ENCODE data around the gene ZNF467.

Gene ZNF467

DNA sequence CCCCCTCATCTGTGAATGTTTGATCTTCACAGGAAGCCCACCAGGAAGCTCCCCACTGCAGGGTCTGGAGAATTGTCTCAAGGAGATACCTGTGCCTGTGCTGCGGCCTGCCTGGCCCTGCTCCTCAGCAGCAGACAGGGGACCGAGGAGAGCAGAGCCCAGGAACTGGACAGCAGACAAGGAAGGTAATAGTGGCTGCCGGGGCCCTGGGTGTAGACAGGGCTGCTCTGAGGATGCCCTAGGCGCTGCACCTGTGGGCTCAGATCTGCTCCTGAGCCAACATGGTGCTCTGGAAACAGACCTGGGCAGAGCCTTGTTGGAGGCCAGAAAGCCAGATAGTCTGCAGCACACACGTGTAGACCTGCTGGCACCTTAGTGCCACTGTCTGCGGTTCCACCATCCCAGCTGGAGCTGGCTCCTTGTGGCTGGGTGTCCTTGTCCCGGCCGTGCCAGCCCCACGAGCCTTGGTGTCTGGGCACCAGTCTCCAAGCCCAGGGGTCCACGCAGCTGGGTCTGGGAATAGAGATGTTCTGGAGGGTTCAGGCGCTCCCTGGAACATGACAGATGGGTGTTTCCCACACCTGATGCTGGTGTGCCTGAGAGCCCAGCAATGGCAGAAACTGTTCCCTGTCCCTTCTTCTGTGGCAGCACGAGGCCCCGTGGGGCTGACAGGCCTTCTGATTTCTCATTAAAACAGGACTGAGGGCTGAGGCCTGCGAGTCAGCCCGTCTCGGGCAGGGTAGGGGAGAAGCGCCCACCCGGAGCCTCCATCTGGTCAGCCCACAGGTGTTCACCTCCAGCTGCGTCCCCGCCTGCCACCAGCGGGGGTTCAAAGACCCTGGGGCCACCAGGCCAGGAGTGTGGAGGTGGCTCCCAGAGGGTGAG, 44.7 kb downstream of the ZNF467 start:
- no peak for DNase-seq (ENCODE audit: low read depth in 2 of 2)

GRCh38 chr7:149727899-149728476, 45.4 kb downstream of the ZNF467 start:
- no peak for DNase-seq (ENCODE audit: low read depth in 2 of 2)

- no peak for DNase-seq (ENCODE audit: low read depth in 2 of 2)
These were observed 46.1 kb downstream of the ZNF467 start for GRCh38 chr7:149727053-149727898.

DNA sequence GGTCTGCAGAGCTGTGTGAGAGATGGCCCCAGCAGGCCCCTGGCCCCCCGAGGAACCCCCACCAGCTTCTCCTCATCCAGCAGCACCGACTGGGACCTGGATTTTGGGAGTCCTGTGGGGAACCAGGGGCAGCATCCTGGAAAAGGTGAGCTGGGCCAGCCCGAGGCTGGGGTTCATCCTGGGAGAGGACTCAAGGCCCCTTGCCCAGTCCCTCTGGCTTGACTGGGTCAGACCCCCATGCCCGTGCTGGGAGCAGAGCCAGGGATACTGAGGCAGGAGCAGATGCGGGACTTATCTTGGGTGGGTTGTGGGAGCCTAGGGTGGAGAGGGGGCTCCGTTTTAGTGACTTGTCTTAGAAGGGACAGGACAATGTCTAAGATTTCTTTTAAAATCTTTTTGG, 47.5 kb downstream of the ZNF467 start:
- DNase-seq (ENCODE audit: low read depth in 2 of 2), result no peak

- DNase-seq (ENCODE audit: low read depth in 2 of 2), result no peak
These were observed 48.0 kb downstream of the ZNF467 start for GRCh38 chr7:149725426-149725821.

DNA sequence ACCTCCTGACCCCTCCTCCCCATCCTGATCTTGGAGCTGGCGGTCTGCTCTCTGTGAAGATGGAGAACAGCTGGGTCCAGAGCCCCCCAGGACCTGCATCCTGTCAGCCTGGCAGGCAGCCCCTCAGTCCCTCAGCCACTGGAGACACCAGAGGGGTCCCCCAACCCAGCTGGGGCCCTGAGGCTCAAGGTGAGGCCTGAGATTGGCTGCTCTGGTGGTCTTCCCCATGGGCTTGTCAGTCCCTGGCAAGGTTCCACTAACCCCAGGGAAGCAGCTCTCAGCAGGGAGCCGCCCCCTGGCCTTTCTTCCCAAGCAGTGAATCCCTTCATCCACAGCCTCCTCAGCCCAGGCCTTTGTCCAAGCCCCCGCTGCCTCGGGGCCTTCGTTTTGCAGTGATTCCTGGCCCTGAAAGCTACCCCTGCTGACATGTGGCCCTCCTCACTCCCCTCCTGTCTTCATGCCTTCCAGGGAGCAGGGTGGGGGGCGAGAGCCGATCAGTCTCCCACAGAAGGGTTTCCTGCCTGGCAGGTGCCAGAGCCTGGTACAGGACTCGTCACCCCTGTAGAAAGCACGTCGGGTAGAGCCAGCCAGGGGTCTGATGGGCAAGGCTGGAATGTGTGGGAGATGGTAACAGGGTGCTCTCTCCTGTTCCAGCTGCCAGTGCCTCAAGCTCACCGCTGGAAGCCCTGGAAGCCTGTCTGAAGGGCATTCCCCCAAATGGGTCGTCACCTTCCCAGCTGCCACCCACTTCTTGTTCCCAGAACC, 48.5 kb downstream of the ZNF467 start:
- DNase-seq (ENCODE audit: low read depth in 2 of 2), result no peak

GRCh38 chr7:149723795-149724495, 49.4 kb downstream of the ZNF467 start:
- no peak for DNase-seq (ENCODE audit: low read depth in 2 of 2)

- DNase-seq (ENCODE audit: low read depth in 2 of 2), result no peak
These were observed 50.2 kb downstream of the ZNF467 start for GRCh38 chr7:149723082-149723767.

GRCh38 chr7:149722356-149722957, 50.9 kb downstream of the ZNF467 start:
- DNase-seq (ENCODE audit: low read depth in 2 of 2), result no peak

- no peak for DNase-seq (ENCODE audit: low read depth in 2 of 2)
These were observed 52.2 kb downstream of the ZNF467 start for GRCh38 chr7:149721084-149721601.

- no peak for DNase-seq (ENCODE audit: low read depth in 2 of 2)
These were observed 52.9 kb downstream of the ZNF467 start for GRCh38 chr7:149720372-149721083.

GRCh38 chr7:149719912-149720335, 53.5 kb downstream of the ZNF467 start:
- no peak for DNase-seq (ENCODE audit: low read depth in 2 of 2)

- DNase-seq (ENCODE audit: low read depth in 2 of 2), result no peak
These were observed 54.1 kb downstream of the ZNF467 start for GRCh38 chr7:149719050-149719899.

GRCh38 chr7:149718730-149719049, 54.7 kb downstream of the ZNF467 start:
- DNase-seq (ENCODE audit: low read depth in 2 of 2), result no peak

GRCh38 chr7:149717481-149717880, 55.9 kb downstream of the ZNF467 start:
- no peak for DNase-seq (ENCODE audit: low read depth in 2 of 2)

DNA sequence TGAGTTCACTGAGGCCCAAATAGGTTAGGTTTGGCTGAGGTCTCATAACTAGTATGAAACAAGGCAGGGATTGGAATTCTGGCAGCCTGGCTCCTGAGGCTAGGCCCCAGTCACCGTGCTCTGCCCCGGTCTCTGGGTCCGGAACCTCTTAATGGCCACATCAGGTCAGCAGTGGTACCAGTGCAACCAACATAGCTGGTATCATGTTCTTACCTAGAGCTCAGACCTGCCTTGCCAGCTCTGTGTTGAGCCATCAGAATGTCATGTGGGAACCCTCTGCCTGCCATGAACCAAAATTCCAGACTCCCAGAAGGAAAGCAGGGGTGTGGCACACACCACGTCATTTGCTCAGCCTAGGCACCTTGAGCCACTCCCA, 56.5 kb downstream of the ZNF467 start:
- DNase-seq (ENCODE audit: low read depth in 2 of 2), result no peak

GRCh38 chr7:149716007-149716931, 57.1 kb downstream of the ZNF467 start:
- DNase-seq (ENCODE audit: low read depth in 2 of 2), result no peak

Measured in activated CD8-positive, alpha-beta memory T cell treated with anti-CD3 and anti-CD28 coated beads for 4 hours (primary cell).